ENCODE data around the gene BEX4.
"Not testable (repeated sequence)": the region's sequence is repeated elsewhere in the genome, so short reads cannot be mapped to it uniquely, and the experiment has no call there.

BEX4 gene

DNA sequence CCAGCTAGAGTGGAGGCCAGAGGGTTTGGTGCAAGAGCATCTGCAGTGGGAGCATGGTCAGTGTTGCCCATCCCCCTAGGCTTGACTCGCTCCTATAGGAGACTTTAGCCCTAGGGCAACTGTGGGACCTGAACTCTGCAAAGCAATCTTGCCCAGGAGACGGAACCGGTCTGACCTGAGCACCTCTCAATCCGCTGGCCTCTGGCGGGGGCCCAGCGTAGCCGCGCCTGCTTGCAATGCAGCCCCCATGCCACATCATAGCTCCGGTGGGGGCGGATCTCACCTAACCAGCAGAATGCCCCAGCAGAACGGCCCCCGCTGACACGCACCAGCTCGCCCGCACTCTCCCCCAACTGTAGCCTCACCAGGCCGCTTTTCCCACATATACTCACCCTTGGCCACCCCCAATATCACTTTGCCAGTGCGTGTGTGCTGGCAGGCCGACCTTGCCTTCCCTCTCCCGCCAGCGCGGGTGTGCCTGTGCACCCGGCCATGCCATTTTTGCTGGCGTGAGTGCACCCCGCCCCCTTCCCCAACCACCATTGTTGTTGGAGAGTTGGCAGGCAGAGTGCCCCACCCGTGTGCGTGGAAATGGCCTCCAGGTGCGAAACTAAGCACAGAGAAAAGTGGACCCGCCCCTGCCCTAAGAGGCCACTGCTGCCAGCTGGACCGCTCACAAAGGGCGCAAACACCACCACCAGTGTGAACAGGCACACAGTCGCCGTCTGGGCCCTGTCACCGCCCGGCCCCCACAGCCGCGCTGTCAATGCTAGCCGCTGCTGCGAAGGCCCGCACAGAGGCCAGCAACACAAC lies 5.8 kb downstream of the BEX4 start:
- DNase-seq: no peak
- Mint-ChIP-seq H3K9me3 (no peaks in the 10 kb centered on the region), H3K4me1 (peaks cover 5% of the 10 kb centered on the region), H3K27me3 (peaks cover 22% of the 10 kb centered on the region), H3K4me3 (no peak overlapping the region), H3K27ac (no peak overlapping the region)
- ATAC-seq: no peak

DNA sequence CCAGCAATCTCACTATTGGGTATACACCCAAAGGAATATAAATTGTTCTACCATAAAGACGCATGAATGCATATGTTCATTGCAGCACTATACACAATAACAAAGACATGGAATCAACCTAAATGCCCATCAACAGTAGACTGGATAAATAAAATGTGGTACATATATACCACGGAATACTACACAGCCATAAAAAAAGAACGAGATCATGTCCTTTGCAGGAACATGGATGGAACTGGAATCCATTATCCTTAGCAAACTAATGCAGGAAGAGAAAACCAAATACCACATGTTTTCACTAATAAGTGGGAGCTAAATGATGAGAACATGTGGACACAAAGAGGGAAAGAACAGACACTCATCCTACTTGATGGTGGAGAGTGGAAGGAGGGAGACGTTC lies 11.0 kb downstream of the BEX4 start:
- not testable (repeated sequence) for H3K27ac Mint-ChIP-seq, H3K4me3 Mint-ChIP-seq, H3K9me3 Mint-ChIP-seq, DNase-seq, H3K4me1 Mint-ChIP-seq, ATAC-seq
- H3K27me3 Mint-ChIP-seq: peaks cover 22% of the 10 kb centered on the region

DNA sequence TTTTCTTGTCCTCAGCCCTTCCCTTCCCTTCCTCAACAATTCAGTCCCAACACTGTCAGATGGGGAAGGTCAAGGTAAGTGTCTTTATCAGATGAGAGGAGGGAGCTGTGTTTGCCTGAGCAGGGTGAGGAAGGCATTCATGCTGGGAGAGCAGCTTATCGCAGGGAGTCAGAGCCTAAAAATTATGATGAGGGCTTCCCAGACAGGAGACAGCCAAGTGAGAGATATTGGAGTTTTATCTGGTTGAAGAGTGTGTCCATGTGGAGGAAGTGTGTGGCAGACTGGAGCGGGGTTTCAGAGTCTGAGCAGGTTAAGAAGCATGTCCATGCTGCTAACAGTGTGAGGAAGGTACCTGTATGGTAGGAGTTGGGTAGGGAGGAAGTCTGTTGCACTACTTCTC lies 18.4 kb downstream of the BEX4 start:
- DNase-seq (no peak), ATAC-seq (no peak)
- Mint-ChIP-seq H3K4me1 (no peaks in the 10 kb centered on the region), H3K9me3 (no peaks in the 10 kb centered on the region), H3K27me3 (no peaks in the 10 kb centered on the region), H3K4me3 (no peak overlapping the region), H3K27ac (no peak overlapping the region)

DNA sequence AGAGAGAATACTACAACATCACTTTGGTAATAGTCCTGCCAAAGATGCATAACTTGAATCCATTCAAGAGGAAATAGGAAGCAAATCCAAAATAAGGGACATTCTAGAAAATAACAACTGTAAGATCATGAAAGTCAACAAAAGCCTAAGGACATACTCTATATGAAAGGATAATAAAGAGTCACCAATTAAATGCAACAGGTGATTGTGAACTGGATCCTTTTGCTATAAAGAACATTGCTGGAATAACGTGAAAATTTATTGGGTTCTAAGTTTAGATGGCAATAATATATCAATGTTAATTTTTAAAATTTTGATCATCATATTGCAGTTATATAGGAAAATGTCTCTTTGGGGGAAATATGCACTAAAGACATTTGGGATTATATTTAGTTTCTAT lies 20.0 kb downstream of the BEX4 start:
- Mint-ChIP-seq H3K27ac (no peak overlapping the region), H3K9me3 (no peaks in the 10 kb centered on the region), H3K4me3 (no peak overlapping the region), H3K4me1 (no peaks in the 10 kb centered on the region), H3K27me3 (no peaks in the 10 kb centered on the region)
- DNase-seq (no peak), ATAC-seq (no peak)

DNA sequence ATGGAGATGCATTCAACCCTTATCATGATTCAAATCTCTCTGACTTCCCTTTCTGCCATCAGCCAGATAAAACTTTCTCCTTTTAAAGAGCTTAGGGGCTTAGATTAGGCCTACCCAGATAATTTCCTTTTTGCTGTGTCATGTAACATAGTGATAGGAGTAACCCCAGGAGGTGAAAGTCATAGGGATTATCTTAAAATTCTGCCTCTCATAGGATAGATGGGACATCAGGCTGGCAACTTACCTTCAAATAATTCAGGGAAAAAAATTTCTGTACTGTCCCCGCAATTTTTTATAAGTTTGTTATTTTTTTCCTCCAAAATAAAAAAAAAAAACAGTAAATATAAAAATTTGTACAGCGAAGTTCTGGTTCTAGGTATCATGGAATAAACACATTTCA lies 20.7 kb downstream of the BEX4 start:
- H3K4me1 Mint-ChIP-seq, DNase-seq, H3K27me3 Mint-ChIP-seq: not testable (repeated sequence)

DNA sequence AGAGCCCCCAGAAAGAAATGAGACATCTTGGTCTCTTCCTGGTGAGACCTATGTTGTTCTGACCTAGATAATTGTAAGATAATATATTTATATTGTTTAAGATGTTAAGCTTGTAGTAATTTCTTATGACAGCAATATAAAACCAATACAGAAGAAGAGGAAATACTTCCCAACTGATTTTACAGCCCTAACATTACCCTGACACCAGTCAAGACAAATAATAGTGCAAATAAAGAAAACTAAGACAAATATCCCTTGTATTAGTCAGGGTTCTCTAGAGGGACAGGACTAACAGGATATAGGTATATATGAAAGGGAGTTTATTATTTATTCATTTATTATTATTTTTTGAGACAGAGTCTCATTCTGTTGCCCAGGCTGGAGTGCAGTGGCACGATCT lies 21.4 kb downstream of the BEX4 start:
- no peak for ATAC-seq
- H3K4me3 Mint-ChIP-seq: no peak overlapping the region
- no peak overlapping the region for H3K27ac Mint-ChIP-seq
- no peaks in the 10 kb centered on the region for H3K27me3 Mint-ChIP-seq
- no peaks in the 10 kb centered on the region for H3K9me3 Mint-ChIP-seq
- H3K4me1 Mint-ChIP-seq: no peaks in the 10 kb centered on the region
- no peak for DNase-seq

More for the DNA sequence above, 20.7 kb downstream of the BEX4 start:
- not testable (repeated sequence) for H3K4me3 Mint-ChIP-seq, ATAC-seq, H3K27ac Mint-ChIP-seq, H3K9me3 Mint-ChIP-seq

DNA sequence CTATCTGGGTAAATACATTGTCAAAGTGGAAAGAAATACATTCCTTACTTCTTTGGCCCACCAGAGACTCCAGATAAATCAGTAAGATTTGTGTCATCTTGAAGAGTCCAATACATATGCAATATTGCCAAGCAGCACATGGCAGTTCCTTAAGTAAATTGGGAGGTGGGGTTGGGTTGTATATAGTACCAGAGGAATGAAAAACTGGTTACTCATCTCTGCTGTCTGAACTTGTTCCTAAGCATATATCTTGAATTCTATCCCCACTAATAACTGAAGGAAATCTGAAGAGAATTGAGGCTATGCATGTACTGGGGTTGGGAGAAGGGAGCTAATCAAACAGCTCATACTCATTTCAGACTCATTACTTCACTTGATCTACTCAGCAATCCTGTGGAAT lies 25.2 kb downstream of the BEX4 start:
- DNase-seq: no peak
- Mint-ChIP-seq H3K27ac (no peak overlapping the region), H3K4me3 (no peak overlapping the region), H3K27me3 (peaks cover 15% of the 10 kb centered on the region), H3K9me3 (no peaks in the 10 kb centered on the region), H3K4me1 (no peaks in the 10 kb centered on the region)
- no peak for ATAC-seq

DNA sequence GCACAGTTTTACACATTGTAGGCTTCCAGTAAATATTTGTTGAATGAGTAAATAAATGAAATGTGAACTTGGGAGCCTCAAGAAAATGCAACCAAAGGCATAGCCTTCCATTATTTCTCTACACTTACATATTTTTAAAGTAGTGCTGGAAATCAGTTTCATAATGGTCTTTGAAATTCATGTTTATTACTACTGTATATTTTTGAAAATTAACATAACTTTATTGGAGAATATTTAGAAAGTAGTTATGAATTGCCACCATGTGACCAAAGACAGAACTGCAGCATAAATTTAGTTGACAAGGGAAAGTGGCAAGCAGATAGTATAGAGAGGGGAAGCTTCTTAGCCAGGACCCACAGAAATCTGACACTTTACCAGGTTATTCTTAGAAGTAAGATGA lies 33.6 kb downstream of the BEX4 start:
- H3K4me3 Mint-ChIP-seq: no peak overlapping the region
- DNase-seq: no peak
- no peak for ATAC-seq
- H3K27me3 Mint-ChIP-seq: no peaks in the 10 kb centered on the region
- H3K27ac Mint-ChIP-seq: no peak overlapping the region
- H3K4me1 Mint-ChIP-seq: peaks cover 8% of the 10 kb centered on the region
- H3K9me3 Mint-ChIP-seq: no peaks in the 10 kb centered on the region

DNA sequence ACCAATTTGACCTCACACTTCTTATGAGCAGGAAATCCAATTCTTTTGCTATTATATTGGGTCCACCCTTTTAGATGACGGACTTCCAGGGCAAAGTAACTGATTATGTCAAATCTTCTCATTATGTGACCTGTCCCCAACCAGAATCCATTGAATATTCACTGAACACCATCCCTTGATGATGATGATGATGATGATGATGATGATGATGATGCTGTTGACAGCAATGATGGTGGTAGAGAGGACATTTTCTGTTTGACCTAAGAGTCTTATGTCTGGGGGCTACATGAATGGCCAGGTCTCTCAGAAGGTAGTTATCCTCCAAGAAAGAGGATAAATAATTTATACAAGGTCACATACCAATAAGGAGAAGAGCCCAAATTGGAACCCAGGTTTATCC lies 34.9 kb downstream of the BEX4 start:
- Mint-ChIP-seq H3K27ac (no peak overlapping the region), H3K4me3 (no peak overlapping the region), H3K27me3 (no peaks in the 10 kb centered on the region), H3K9me3 (no peaks in the 10 kb centered on the region), H3K4me1 (peaks cover 17% of the 10 kb centered on the region)
- no peak for ATAC-seq
- no peak for DNase-seq

DNA sequence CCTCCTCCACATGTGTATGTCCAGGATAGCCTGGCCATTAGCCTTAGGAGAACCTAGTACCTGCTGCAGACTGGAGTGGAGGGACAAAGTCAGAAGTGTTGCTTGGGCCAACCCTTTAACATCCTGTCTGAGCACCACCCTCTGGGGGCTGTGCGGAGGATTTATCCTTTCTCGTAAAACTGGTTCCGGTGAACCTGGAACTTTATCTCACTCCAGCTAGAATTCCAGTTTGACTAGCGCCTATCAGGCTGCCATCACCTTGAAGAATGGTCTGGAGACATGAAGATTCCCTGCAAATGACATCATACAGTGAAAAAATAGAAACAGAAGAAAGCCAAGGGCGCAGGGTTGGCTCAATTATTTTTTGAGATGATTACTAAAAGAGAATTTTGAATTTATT lies 36.1 kb downstream of the BEX4 start:
- peaks cover 17% of the 10 kb centered on the region for H3K4me1 Mint-ChIP-seq
- no peak overlapping the region for H3K4me3 Mint-ChIP-seq
- ATAC-seq (no peak), DNase-seq (no peak)
- no peaks in the 10 kb centered on the region for H3K9me3 Mint-ChIP-seq
- no peak overlapping the region for H3K27ac Mint-ChIP-seq
- no peaks in the 10 kb centered on the region for H3K27me3 Mint-ChIP-seq

DNA sequence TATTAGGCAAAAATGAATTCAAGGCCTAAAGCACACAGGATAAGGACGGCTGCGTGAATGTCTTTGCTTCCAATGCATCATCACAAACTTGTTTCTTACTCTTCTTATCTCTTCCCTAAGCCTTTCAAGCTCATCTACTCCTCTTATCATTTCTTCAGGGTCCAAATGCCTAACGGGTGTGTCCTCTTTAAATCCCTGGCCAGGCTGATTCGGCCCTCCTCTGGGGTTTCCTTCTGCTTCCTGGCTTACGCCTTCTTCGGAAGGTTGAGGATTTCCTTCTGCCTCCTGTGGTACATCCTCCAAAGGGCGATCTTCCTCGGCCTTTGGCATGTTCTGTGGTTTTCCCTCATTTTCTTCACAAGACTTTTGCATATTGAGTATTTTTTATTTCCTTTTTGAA lies 38.7 kb downstream of the BEX4 start:
- H3K27me3 Mint-ChIP-seq: no peaks in the 10 kb centered on the region
- peaks cover 17% of the 10 kb centered on the region for H3K4me1 Mint-ChIP-seq
- no peaks in the 10 kb centered on the region for H3K9me3 Mint-ChIP-seq
- peak overlapping the region; percentile 57 to 99 for H3K27ac Mint-ChIP-seq
- peak overlapping the region; percentile 96 to 98 for H3K4me3 Mint-ChIP-seq
- DNase-seq (no peak), ATAC-seq (no peak)

DNA sequence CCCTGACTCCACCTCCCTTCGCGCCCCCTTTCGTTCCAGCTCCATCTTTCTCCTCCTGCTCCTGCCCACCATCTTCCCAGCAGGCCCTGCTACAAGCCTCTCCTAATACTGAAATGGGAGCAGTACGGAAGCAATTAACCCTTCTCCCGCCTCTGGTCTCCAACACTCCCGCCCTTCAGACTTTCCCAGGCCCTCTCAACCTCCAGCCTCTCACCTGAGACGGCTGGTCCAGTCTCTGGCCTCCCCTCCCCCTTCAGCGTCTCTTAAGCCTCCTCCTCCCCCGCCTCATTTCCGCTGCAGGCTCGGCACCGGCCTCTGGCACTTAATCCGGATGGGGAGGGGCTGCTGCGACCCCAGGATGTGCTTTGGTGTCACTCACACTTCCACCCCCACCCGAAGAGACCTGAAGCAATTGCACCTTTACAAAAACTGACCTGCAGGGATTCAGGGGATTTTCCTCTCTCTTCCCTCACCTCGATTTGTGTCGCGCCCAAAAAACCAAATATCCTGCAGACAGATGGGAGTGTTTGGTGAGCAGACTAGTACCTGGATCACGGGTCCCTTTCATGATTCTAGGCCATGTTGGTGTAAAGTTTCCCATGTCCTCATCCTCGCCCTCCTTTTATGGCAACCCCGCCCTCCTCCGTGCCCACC lies 39.4 kb downstream of the BEX4 start:
- DNase-seq: peak in 1 of 2 donors; percentile 56
- Mint-ChIP-seq H3K27ac (peak overlapping the region; percentile 84 to 99), H3K9me3 (no peaks in the 10 kb centered on the region)

DNA sequence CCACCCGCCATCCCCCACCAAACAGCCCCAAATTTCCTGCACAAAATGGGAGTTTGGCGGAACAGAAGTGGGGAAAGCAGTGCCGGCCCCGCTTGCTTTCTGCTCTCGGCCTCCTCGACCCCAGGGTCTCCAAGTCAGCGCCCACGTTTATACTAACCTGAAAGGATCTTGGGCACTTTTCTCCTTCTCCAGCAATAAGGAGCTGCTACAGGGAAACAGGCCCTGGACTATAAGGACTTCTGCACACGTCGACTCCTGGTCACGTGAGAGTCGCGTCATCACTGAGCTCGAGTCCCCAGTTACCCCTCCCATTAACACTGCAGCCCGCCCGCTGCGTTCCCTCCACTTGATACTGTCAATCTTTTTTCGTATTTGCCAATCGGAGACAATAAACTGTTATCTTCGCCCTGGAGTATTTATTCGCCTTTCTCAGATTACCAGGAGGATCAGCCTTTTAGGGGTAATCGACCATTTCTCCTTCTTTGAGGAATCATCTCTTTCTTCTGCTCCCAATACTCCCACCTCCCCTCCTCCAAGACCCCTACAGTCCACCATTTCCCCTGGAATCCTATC lies 40.1 kb downstream of the BEX4 start, which contains the start of gene TCEAL8:
Gene TCEAL8, minus strand, starts transcription at position 235 of the 573 bp plus-strand sequence. CDS start 1,176 bp downstream, outside the sequence.
- H3K4me1 Mint-ChIP-seq: peaks cover 17% of the 10 kb centered on the region
- peak within 1 kb of the TSS; percentile 96 to 98 for H3K4me3 Mint-ChIP-seq
- H3K9me3 Mint-ChIP-seq: no peaks in the 10 kb centered on the region
- peak within 1 kb of the TSS; percentile 84 to 99 for H3K27ac Mint-ChIP-seq
- ATAC-seq (peak; percentile 83), DNase-seq (peak; percentile 21 to 55)
- H3K27me3 Mint-ChIP-seq: no peaks in the 10 kb centered on the region

More for the DNA sequence above, 39.4 kb downstream of the BEX4 start:
- H3K27me3 Mint-ChIP-seq: no peaks in the 10 kb centered on the region
- peak overlapping the region; percentile 96 to 98 for H3K4me3 Mint-ChIP-seq
- ATAC-seq: peak; percentile 83
- H3K4me1 Mint-ChIP-seq: peaks cover 17% of the 10 kb centered on the region

DNA sequence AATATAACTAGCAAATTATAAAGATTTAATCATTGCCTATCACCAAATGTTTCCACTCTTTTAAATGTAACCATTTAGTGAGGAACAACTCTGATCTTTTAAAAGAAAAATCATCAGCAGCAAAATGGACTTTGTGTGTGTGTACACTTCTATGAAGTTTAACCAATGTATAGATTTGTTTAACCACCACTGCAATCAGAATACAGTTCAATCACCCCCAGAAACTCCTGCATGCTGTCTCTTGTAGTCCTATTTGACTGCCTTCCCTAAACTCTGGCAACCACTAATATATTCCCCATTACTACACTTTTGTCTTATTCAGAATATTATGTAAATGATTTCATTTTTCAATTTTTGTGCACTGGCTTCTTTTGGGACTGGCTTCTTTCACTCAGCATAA lies 41.7 kb downstream of the BEX4 start:
- Mint-ChIP-seq H3K4me1 (peaks cover 17% of the 10 kb centered on the region), H3K27ac (no peak overlapping the region), H3K27me3 (no peaks in the 10 kb centered on the region), H3K4me3 (no peak overlapping the region), H3K9me3 (no peaks in the 10 kb centered on the region)
- ATAC-seq (no peak), DNase-seq (no peak)

DNA sequence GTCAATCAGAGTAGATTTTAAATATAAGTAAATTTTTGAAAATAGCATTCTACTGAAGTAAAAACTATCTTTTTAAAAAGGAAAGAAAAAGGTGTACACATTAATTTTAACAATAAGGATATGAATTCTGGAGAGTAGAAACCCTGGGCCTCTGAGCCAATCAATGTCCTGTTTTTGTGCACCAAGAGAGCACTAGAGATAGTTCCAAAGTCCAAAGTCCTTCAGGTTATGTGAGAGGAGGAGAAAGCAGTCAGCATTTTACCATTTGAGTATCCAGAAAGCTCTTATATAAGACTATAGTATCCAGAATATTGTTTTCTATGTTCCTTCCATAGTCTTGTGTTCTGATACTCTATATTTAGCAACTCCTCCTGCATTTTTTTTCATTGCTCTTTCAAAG lies 43.4 kb downstream of the BEX4 start:
- Mint-ChIP-seq H3K27ac (no peak overlapping the region), H3K9me3 (no peaks in the 10 kb centered on the region), H3K27me3 (peaks cover 7% of the 10 kb centered on the region), H3K4me1 (peaks cover 12% of the 10 kb centered on the region), H3K4me3 (no peak overlapping the region)
- ATAC-seq: no peak
- no peak for DNase-seq

Measured in stimulated activated naive CD8-positive, alpha-beta T cell treated with anti-CD3 and anti-CD28 coated beads, Interleukin-15, amount 100 ng/mL, for 72 hours (primary cell).